Islet precursor cell (in vitro differentiated cells): Measurements from ENCODE around the gene CSTF2.
"Not testable (repeated sequence)": the region's sequence is repeated elsewhere in the genome, so short reads cannot be mapped to it uniquely, and the experiment has no call there.

ENCODE experiments used
- DNase-seq: peaks from one replicate; pipeline ENCODE4 v3.0.0-alpha.2; 2018

The CSTF2 gene, protein sequence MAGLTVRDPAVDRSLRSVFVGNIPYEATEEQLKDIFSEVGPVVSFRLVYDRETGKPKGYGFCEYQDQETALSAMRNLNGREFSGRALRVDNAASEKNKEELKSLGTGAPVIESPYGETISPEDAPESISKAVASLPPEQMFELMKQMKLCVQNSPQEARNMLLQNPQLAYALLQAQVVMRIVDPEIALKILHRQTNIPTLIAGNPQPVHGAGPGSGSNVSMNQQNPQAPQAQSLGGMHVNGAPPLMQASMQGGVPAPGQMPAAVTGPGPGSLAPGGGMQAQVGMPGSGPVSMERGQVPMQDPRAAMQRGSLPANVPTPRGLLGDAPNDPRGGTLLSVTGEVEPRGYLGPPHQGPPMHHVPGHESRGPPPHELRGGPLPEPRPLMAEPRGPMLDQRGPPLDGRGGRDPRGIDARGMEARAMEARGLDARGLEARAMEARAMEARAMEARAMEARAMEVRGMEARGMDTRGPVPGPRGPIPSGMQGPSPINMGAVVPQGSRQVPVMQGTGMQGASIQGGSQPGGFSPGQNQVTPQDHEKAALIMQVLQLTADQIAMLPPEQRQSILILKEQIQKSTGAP

DNA sequence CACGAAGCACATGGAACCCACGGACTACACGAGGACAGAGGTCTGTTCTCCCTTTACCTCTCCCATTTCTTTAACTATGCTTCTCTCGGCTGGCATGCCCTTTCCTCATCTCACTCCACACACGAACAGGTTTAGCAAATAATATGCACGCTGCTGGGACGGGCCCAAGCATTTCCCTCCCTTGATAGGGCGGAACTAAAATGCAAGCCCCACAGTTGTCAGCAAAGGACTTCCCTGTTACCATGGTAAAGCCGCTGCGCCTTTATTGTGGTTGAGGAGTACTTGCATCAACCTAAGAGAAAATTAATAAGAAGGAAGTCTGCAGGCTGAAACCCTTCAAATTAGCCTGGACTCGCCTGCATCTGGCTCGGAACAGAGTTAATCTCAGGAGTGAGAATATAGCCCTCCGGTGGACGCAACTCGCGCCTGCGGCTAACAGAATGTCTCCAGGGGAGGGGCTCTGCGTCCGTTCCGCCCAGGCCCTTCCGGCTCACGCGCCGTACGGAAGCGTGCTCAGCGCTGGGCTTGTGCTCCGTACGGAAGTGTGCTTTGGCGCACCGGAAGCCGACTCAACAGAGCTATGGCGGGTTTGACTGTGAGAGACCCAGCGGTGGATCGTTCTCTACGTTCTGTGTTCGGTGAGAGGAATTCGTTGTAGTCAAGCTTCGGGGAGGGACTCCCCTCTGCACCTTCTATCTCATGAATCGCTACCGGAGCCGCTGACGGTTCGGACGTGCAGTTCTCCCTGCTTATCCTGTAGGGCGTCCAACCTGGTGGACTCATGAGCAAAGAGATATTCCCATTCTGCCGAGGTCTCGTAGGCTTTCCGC lies at the start of gene CSTF2:
Gene CSTF2 (plus strand): TSS at position 555 of the 830 bp plus-strand sequence. CDS start 26 bp downstream, at position 581.
- peak; percentile 89 for DNase-seq

DNA sequence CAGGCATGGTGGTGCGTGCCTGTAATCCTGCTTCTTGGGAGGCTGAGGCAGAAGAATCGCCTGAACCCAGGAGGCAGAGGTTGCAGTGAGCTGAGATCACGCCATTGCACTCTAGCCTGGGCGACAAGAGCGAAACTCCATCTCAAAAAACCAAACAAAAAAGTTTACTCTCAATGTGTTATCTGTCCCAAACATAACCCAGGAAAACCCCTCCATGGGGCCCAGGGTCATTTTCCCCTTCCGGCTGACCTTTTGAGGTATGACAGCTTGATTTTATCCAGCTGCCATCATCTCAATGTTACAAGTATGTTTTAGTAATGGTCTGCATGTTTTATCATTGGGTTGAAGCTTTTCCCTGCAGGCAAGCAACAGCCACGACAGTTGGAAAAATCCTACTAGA lies 23.8 kb upstream of the CSTF2 start:
- DNase-seq = not testable (repeated sequence)

DNA sequence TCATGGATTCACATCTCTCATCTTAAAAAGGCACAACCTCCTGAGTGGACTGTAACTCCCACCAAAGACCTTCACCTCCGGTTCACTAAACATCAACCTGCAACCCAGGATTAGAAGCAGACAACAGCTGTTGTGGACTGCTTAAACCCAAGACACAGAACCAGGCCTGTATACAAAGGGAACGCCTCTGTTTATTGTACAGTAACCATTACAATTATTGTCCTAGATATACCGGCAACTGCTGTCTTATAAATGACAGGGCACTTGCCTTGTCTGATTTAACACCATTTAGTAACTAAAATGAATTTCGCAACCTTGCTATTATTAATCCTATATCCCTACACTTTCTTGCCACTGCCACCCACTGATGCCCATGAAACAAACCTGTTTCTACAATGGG lies 22.8 kb upstream of the CSTF2 start:
- DNase-seq = no peak

DNA sequence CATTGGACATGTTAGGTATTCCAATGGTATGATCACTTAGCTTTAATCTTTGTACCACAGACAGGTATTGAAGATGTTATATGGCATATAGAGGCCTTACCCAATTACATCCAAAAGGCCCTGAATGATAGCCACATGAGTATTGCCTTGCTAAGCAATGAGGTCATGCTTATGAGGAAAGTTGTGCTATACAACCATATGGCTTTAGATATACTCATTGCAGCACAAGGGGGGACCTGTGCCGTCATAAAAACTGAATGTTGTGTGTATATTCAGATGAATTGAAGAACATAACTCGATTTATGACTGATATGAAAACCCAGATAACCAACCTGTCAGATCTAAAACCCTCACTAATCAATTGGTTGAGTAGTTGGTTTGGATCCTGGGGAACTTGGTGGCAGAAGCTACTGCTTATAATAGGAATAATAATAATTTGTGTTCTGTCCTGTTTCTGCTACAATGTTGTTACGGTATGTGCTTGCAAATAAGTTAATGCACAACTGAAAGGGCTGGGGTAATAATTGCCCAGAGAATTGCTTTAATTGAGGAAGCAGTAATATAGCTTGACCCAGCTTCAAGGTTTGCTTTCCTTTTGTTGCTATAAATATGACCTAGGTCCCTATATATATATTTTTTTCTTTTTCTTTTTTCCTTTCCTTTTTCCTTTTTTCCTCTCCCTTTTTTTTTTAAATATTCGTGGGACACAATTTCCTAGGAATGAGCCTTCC lies 21.5 kb upstream of the CSTF2 start:
- DNase-seq = no peak

DNA sequence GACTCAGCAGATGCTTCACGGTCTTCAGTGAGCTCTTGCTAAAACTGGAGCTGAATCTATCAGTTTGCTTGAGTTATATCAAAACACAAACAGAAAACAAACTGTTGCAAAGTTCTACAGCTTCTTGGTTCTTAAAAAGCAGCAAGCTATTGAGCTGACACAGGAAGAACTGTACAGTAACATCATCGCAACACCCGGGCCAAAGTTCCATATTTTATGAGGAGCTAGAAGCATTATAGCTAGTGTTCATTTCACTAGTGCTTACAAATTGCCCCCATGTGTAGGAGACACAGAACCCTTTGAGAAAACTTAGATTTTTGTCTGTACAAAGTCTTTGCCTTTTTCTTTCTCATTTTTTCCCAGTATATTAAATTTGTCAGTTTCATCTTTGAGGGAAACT lies 17.3 kb upstream of the CSTF2 start:
- no peak for DNase-seq

DNA sequence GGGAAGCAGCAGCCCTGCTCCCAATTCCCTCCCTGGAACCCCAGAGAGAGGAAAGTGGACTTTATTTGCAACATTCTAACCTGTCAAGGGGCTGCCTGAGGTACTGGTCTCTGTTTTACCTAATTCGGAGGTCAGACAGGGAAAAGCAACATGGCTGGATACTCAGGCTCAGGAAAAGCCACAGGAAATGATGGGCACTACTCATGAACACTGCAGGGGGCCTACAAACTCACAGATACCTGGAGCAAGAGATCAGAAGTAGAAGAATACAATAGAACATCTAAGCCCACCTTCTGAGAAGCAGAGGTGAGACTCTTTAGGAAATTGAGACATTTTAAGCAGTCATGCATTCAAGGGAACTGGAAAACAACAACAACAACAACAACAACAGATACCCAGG lies 15.4 kb upstream of the CSTF2 start:
- no peak for DNase-seq

DNA sequence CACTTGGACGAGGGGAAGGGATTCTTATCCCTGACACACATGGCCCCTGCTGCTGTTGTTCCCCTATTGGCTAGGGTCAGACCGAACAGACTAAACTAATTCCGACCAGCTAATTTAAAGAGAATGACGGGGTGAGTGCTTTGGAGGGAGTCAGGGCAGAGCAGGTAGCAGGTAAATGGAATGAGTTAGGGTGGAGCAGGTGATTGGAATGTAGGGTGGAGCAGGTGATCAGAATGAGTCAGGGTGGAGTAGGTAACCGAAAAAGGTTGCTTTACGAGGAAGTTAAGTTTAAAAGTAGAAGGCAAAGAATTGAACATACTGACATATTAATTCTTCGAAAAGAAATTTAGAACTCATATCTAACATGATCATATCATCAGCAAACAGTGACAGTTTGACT lies 11.9 kb upstream of the CSTF2 start:
- DNase-seq = not testable (repeated sequence)

DNA sequence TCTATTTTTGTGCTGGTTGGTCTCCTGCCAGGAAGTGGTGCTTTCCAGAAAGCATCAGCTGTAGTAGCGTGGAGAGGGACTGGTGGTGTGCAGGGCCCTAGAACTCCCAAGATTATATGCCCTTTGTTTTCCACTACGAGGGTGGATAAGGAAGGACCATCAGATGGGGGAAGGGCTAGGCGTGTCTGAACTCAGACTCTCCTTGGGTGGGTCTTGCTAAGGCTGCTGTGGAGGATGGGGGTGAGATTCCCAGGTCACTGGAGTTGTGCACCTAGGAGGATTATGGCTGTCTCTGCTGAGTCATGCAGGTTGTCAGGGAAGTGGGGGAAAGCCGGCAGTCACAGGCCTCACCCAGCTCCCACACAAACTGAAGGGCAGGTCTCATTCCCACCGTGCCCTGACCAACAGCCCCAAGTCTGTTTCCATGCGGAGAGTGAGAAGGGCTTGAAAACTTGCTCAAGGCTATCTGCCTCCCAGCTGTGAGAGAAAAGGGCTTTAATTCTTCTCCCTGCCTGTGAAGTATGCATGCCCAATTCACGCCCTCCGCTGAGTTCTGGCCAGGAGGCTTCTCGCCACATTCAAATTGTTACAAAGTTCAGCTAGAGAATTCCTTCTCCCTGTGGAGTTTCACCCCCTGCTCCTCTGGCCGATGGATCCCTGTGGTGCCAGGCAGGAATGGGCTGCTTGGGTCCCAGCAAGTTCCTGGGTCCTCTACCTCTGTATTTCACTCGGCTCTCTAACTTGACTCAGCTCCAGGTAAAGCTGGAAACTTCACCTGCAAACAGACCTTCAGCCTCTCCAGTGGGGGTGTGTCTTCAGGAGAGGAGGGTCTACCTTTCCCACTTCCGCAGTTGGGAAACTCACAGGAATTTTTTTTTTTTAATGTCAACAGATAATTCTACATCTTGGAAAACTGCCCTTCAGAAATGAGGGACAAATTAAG lies 7.7 kb upstream of the CSTF2 start:
- peak; percentile 46 for DNase-seq

DNA sequence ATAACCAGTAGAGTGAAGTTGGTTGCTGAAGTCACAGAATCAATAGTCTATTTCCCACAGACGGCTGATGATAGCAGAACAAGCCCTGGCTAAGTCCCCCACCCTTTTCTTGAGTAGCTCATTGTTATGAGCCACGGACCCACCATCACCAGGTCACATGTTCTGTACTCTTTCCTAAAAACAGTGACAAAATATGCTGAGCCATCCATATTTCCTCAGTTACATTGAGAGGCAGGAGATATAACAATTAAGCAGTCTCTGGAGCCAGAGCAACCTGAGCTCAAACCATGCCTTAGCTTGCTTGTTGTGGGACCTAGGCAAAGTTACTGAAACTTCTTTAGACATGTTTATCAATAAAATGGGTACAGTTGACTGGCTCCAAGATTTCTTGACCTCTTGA lies 2.9 kb upstream of the CSTF2 start:
- DNase-seq = no peak

DNA sequence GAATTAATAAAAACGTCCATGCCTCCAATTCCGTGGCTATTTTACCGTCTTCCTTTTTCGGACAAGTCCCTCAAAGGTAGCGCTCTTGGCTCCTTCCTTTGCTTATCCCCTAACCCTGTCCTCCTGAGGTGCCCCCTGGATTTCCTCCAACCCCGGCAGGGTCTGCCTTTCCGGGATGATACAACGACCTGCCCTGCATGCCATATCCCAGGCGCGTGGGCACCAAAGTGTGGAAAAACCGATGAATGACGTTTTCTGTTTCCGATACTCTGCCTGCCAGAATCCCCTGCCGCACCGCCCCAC lies 706 bp upstream of the CSTF2 start:
- no peak for DNase-seq

DNA sequence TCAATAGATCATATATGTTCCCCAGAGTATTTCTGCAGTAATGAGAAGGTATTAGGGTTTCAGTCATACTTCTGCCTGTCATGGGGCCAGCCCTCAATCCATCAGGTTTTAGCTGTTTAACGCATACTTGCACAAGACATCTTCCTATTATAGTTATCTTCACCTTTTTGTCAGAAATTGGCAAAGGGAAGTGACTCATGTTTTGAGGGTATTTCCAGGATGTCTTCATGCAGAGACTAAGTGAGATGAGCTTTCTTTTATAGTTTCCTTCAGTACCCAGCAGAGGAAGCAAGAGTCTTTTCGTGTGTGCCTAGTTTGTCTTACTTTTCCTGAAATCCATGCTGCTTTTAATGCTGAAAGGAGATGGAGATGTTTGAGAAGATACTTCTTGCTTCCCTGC lies 9.5 kb downstream of the CSTF2 start:
- no peak for DNase-seq

DNA sequence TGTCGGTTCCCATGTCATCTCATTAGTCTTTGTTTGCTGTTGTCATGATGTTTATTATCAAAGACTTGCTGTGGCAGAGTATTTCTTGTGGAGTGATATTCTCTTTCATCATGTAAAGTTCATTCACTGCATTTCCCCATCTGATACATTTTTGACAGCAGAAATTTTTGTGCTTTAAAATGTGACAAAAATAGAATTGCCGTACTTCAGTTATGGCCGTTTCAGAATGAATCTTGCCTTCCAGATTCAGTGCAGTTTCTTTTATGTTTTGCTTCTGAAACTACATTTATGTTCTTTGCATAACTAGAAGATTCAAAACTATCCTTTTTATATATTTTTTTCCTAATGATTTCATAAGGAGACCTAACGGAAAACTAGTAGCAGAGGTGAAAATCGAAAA lies 10.0 kb downstream of the CSTF2 start:
- DNase-seq = no peak

DNA sequence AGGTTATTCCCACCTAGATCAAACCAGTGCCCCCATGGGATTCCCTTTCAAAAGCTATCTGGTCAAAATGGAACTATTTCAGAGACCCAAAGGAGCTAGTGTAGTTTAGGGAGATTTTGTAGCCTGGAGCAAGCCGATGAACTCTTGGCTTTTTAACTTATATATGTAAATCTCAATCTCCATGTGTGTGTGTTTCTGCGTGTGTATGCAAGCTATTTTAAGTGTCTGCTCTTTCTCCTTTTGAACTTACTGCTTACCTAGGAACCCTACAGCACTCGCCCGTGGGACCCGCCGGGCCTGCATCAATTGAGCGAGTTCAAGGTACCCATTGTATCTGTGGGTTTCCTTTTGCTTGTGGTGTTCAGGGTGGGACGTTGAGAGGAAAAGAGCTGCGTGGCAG lies 10.4 kb downstream of the CSTF2 start:
- DNase-seq = no peak

DNA sequence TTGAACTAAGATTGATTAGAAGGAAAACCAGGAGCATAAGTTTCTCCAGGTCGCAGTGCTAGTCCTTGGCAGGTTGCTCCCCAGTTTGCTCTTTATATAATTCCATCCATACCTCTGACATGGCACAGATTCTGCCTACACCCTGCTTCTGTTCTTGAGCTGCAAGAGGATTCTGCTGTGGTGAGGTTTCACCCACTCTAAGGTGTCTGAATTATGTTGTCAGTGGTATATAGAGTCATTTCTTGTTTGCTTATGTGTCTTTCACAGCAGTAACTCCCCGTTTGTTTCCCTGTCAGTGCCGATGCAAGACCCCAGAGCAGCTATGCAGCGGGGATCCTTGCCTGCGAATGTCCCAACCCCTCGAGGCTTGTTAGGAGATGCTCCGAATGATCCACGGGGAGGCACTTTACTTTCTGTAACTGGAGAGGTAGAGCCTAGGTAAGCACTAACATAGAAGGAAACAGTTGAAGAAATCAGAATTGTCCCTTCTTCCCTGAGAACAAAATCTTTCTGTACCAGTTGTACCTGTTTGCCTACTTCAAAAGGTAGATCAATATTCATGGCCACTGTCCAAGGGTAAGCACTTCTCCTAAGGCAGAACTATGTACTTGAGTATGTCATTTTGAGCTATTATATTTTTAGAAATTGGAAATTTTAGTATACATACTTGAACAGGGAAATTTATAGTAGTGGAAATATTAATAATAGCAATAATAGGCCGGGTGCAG lies 11.2 kb downstream of the CSTF2 start:
- DNase-seq = no peak

DNA sequence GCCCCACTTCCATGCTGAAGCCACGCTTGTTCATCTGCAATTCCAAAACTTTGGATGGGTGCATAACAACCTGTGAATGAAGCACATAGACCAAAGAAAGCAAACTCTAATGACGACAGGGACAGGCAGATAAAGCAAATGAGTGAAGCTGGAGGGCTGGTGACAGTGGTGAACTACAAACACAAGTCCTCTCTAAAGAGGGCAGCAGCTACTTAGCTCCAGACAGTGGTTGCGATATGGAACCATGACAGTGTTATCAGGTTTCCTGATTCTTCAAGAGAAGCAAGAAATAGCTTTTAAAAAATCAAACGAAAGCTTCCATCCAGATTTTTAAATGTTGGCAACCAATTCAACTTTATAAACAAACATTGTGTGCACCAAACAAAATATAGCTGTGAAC lies 30.1 kb downstream of the CSTF2 start:
- no peak for DNase-seq

DNA sequence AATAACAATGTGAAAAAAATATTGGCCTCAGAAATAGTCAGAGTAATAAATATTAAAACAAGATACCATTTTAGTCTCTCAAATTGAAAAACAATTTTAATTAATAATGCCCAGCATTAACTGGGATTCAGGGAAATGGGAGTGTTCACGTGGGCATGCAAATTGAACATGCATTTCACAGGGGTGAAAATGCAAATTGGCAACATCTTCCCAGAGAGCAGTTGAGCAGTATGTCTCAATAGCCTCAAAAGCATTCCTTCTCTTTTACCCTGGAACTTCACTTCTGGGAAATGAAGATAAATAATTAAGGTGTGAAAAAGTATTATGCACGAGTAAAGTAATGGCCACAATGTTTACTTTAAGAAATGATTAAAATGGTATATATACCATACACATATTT lies 32.6 kb downstream of the CSTF2 start:
- DNase-seq = no peak

DNA sequence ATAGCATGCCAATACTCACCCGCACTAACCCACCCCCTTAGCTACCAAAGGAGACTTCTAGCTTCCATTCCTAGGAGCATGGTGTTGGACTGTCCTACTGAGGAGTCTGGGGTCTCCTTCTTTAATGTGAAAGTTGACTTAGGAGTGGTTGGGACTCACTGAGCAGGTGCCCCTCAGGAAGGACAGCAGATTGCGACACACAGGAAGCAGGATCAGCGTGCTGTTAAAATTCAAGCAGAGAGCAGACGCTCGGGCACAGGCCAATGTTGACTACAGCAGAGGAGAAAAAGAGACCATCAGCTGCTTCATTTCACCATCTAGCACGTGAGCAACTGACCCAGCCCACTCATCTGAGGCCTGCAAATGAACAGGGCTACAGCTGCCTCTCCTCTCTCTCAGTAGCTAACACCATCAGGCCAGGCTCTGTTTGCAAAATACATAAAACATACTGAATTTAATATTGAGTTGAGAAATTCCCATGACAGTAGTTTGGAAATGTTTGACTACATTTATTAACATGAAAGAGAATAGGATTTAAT lies 43.2 kb downstream of the CSTF2 start:
- DNase-seq = no peak

DNA sequence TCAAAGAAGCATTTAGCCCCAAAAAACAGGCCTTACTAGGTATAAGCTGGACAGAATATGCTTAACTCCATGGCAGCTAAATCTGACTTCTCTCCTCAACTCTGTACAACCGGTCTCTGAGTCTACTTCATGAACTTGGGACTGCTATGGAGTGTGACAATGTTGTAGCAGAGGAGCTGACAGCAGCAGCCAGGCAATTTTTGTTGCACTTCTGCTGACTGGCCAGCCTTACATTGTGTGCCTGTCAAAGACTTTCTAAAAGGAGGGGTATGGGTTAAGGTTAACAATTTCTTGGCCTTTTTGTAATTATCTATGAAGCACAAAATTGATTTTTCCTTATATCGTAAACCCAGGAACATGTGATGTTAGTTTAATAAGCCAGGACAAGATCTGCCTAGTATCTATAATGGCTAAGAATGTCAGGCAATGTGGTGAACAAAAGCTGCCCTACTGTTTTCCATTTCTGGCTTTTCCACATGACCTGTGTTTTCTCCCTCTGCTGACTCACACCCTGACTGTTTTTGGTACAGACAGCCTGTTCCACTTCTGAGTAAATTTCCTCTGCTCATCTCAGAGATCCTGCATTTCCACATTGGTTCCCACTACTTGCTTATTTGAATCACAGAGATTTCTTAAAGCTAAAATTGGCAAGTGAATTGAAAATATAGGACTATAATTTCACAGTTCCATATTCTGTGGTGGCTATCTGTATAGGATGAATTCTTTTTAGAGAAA lies 44.6 kb downstream of the CSTF2 start:
- DNase-seq = peak; percentile 54

DNA sequence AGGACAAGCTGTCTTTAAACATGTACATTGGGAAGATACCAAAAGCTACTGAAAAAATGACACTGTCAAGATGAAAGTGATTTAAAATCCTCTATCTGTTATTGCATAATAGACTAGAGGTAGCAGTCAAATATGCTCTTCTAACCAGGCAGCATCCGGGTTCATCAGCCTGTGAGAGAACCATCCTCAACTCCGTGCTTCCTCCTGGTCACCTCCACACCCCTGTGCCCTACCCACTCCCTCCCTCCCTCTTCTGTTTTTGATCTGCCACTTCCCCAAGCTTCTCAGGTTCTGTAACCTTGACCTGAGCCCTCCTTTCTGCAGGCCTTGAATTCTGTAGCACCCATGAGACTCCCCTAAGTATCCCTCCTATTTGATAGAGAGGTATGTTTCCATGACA lies 48.1 kb downstream of the CSTF2 start:
- no peak for DNase-seq

DNA sequence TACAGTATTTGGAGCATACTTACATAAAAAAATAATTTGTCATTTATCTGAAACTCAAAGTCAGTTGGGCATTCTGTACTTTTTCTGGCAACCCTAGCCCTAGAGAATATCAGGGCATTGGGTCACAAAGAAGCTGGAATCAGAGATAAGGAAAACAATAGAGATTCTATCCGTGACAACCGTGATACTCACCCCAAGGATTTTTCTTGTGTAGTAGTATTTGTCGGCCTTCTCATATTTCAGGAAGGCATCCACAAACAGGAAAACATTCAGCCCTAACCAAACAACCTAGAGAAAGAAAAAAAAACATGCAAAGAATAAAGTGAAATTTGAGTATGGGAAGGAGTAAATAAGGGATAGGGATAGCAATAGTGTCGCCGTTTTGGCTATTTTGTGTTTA lies 50.3 kb downstream of the CSTF2 start:
- no peak for DNase-seq
